Body of pancreas (tissue), 4 donors: ENCODE data around the gene RUFY1.

ENCODE experiments used
- CTCF ChIP-seq, 7 experiments: fragments of 450-650 bp in 4 of 7; fragments of 200-600 bp in 3 of 7; sonication (generic) in 3 of 7; IDR thresholded peaks; one replicate each; pipeline ENCODE4 v1.5.1; 2016 to 2019; ENCODE audit warnings: antibody characterized with exemption in 7 of 7
- POLR2A ChIP-seq, 3 donors: fragments of 450-650 bp; IDR thresholded peaks; one replicate each; pipeline ENCODE4 v1.6.1; 2016; ENCODE audit warnings: antibody characterized with exemption in 3 of 3, mild to moderate bottlenecking in 2 of 3

- no peak for TF ChIP-seq CTCF (IDR thresholded peaks at IDR 0.05)
- no peak for TF ChIP-seq POLR2A (IDR thresholded peaks at IDR 0.05)
These were observed 40.5 kb upstream of the RUFY1 start for GRCh38 chr5:179509845-179510244.
